HCT116 (cell line): ENCODE data around the gene CHL1. TPM values are rescaled to one million over a fixed set of nuclear protein-coding genes. Genes with fewer than 3 reads are reported as not detected.

Experiments used
- ATAC-seq: fragments of 200-7000 bp; cut with Tn5 transposase; 2 replicates; pipeline ENCODE4 v1.9.1; 2020; ENCODE audit warnings: mild to moderate bottlenecking, moderate library complexity
- BruUV-seq: library from RNA; stranded (reverse); fragments of 400-500 nt; replicated peaks from 2 replicates; lab custom pipeline; 2021; lab: Mats Ljungman, UMichigan
- CTCF ChIA-PET: fragments of 300-600 bp; sonication (Branson Sonifier 250); formaldehyde crosslinking; loops from one replicate; lab custom pipeline; 2021; ENCODE audit warnings: antibody characterized with exemption; lab: Charles Lee
- POLR2A ChIA-PET: fragments of 300-600, 350-600 bp; sonication (Branson Sonifier 250); formaldehyde crosslinking; loops from one replicate; lab custom pipeline; 2021; ENCODE audit warnings: antibody characterized with exemption; lab: Charles Lee
- RAD21 ChIA-PET, 2 experiments: fragments of 300-600 bp; sonication (Branson Sonifier 250); formaldehyde crosslinking; loops; one replicate each; lab custom pipeline; 2023; ENCODE audit warnings: low total read pairs in 2 of 2; ENCODE audit not compliant: uncharacterized antibody in 2 of 2, unreplicated experiment in 2 of 2, low non-redundant PET in 1 of 2; lab: Charles Lee
- DNase-seq: peaks from one replicate; pipeline ENCODE4 v3.0.0-alpha.2; 2010; ENCODE audit warnings: low read depth, low spot score
- H2AFZ ChIP-seq: fragments of 200-600 bp; shearing (Covaris generic), sonication (generic); 2 replicates; pipeline ENCODE4 v1.6.1; 2017; ENCODE audit warnings: low read depth, mixed run types, mixed read lengths, antibody characterized with exemption, low read length; ENCODE audit not compliant: poor library complexity, severe bottlenecking
- H3K27ac ChIP-seq: 2 replicates; pipeline ENCODE4 v1.5.1; 2012; ENCODE audit warnings: low read depth, low read length
- H3K27me3 ChIP-seq: fragments of 200-600 bp; sonication (generic); 2 replicates; pipeline ENCODE4 v1.6.1; 2016; ENCODE audit warnings: mixed run types, low read length, mixed read lengths; ENCODE audit not compliant: insufficient read depth
- H3K36me3 ChIP-seq, 2 experiments: fragments of 200-500 bp in 1 of 2; fragments of 200-600 bp in 1 of 2; sonication (Bioruptor generic) in 1 of 2; sonication (generic) in 1 of 2; 2 replicates each; pipeline versions ENCODE4 v1.5.1 to v1.6.1; 2014 to 2016; ENCODE audit warnings: low read length in 2 of 2, inconsistent platforms in 1 of 2, mixed read lengths in 1 of 2, mixed run types in 1 of 2; ENCODE audit not compliant: insufficient read depth in 2 of 2, control insufficient read depth in 1 of 2
- H3K4me1 ChIP-seq, 2 experiments: fragments of 200-600 bp in 1 of 2; sonication (generic) in 1 of 2; 2 replicates each; pipeline versions ENCODE4 v1.5.1 to v1.6.1; 2012 to 2017; ENCODE audit warnings: low read length in 2 of 2, inconsistent platforms in 1 of 2, mild to moderate bottlenecking in 1 of 2, mixed read lengths in 1 of 2, mixed run types in 1 of 2, moderate library complexity in 1 of 2; ENCODE audit not compliant: insufficient read depth in 2 of 2, control insufficient read depth in 1 of 2
- H3K4me2 ChIP-seq: fragments of 200-600 bp; sonication (generic); 2 replicates; pipeline ENCODE4 v1.6.1; 2017; ENCODE audit warnings: mixed run types, low read length, mixed read lengths
- H3K4me3 ChIP-seq, 2 experiments: fragments of 200-600 bp in 1 of 2; sonication (generic) in 1 of 2; replicated peaks in 1 of 2; 2 replicates each; pipeline ENCODE4 v1.5.1; 2011 to 2016; ENCODE audit warnings: low read length in 2 of 2, control low read depth in 1 of 2, low read depth in 1 of 2, mild to moderate bottlenecking in 1 of 2, mixed read lengths in 1 of 2, mixed run types in 1 of 2
- H3K79me2 ChIP-seq: fragments of 200-600 bp; sonication (generic); 2 replicates; pipeline ENCODE4 v1.6.1; 2017; ENCODE audit warnings: mild to moderate bottlenecking, mixed run types, low read length, moderate library complexity, mixed read lengths; ENCODE audit not compliant: insufficient read depth
- H3K9ac ChIP-seq: fragments of 200-600 bp; sonication (generic); 2 replicates; pipeline ENCODE4 v1.6.1; 2016; ENCODE audit warnings: low read length, mixed read lengths
- H3K9me2 ChIP-seq: fragments of 200-600 bp; sonication (generic), shearing (Covaris generic); 2 replicates; pipeline ENCODE4 v1.6.1; 2017; ENCODE audit warnings: mixed run types, mild to moderate bottlenecking, moderate library complexity; ENCODE audit not compliant: insufficient read depth
- H3K9me3 ChIP-seq, 2 experiments: fragments of 200-500 bp in 1 of 2; fragments of 200-600 bp in 1 of 2; sonication (Bioruptor generic) in 1 of 2; sonication (generic) in 1 of 2; 2 replicates each; pipeline ENCODE4 v1.6.1; 2014 to 2017; ENCODE audit warnings: low read length in 2 of 2, mixed read lengths in 2 of 2, inconsistent platforms in 1 of 2, low read depth in 1 of 2, mild to moderate bottlenecking in 1 of 2, mixed run types in 1 of 2, moderate library complexity in 1 of 2; ENCODE audit not compliant: control insufficient read depth in 1 of 2, insufficient read depth in 1 of 2
- H4K20me1 ChIP-seq: fragments of 200-600 bp; sonication (generic), shearing (Covaris generic); 2 replicates; pipeline ENCODE4 v1.6.1; 2017; ENCODE audit warnings: mixed run types, mild to moderate bottlenecking, moderate library complexity; ENCODE audit not compliant: insufficient read depth
- CBX3 ChIP-seq: IDR thresholded peaks from 2 replicates; pipeline ENCODE4 v1.6.1; 2012; ENCODE audit warnings: low read depth
- CTCF ChIP-seq, 3 experiments: fragments of 200-600 bp in 1 of 3; sonication (generic) in 1 of 3; IDR thresholded peaks in 2 of 3; conservative IDR thresholded peaks in 1 of 3; 2 replicates each; pipeline ENCODE4 v1.5.1; 2012 to 2017; ENCODE audit warnings: low read depth in 2 of 3, low read length in 2 of 3, antibody characterized with exemption in 1 of 3, borderline replicate concordance in 1 of 3, control low read depth in 1 of 3, mild to moderate bottlenecking in 1 of 3, mixed read lengths in 1 of 3, mixed run types in 1 of 3, moderate library complexity in 1 of 3; ENCODE audit not compliant: insufficient read depth in 1 of 3
- EGR1 ChIP-seq: IDR thresholded peaks from 2 replicates; pipeline ENCODE4 v1.6.1; 2012; ENCODE audit warnings: low read depth
- ELF1 ChIP-seq: IDR thresholded peaks from 2 replicates; pipeline ENCODE4 v1.6.1; 2012; ENCODE audit warnings: low read depth, borderline replicate concordance
- EZH2phosphoT487 ChIP-seq: fragments of 200-600 bp; IDR thresholded peaks from 2 replicates; pipeline ENCODE4 v1.6.1; 2018; ENCODE audit warnings: antibody characterized with exemption, borderline replicate concordance
- JUND ChIP-seq: IDR thresholded peaks from 2 replicates; pipeline ENCODE4 v1.6.1; 2012
- POLR2A ChIP-seq: IDR thresholded peaks from 2 replicates; pipeline ENCODE4 v1.7.0; 2011; ENCODE audit warnings: borderline replicate concordance; ENCODE audit not compliant: insufficient read depth, insufficient read length; ENCODE audit errors: extremely low read depth
- RAD21 ChIP-seq: IDR thresholded peaks from 2 replicates; pipeline ENCODE4 v1.6.1; 2012; ENCODE audit warnings: low read depth, mild to moderate bottlenecking
- SIN3A ChIP-seq: IDR thresholded peaks from 2 replicates; pipeline ENCODE4 v1.6.1; 2012; ENCODE audit warnings: low read depth
- SRF ChIP-seq: IDR thresholded peaks from 2 replicates; pipeline ENCODE4 v1.6.1; 2012; ENCODE audit warnings: low read depth
- TCF7L2 ChIP-seq: IDR thresholded peaks from 2 replicates; pipeline ENCODE4 v1.7.0; 2011; ENCODE audit warnings: borderline replicate concordance, inconsistent platforms; ENCODE audit not compliant: insufficient read depth, insufficient read length; ENCODE audit errors: extremely low read depth
- ZBTB33 ChIP-seq: IDR thresholded peaks from 2 replicates; pipeline ENCODE4 v1.6.1; 2011; ENCODE audit warnings: mild to moderate bottlenecking, low read length, moderate library complexity; ENCODE audit not compliant: insufficient replicate concordance; ENCODE audit errors: extremely low read depth
- ZFX ChIP-seq: fragments of 450-650 bp; IDR thresholded peaks from 2 replicates; pipeline ENCODE4 v1.6.1; 2017
- intact Hi-C: fragments of 100-400 bp; cut with micrococcal nuclease; formaldehyde crosslinking; loops from 2 replicates; pipeline ENCODE4 v1.10.0; 2022
- total RNA-seq: library from RNA; stranded (reverse); gene quantifications from one replicate; pipeline ENCODE4 v1.2.1, GENCODE V29; 2021; ENCODE audit not compliant: unreplicated experiment

The CHL1 gene
- total RNA-seq, 1 experiment from 2014 or later = not detected

- H3K36me3 ChIP-seq = no peaks in the 10 kb centered on the region
- no peak overlapping the region for H3K27ac ChIP-seq
- ChIA-PET RAD21 (no interaction called here), CTCF (no interaction called here), POLR2A (no interaction called here)
- DNase-seq = no peak
- no peak for ATAC-seq
- intact Hi-C loops = no loop called here
- H3K27me3 ChIP-seq = no peaks in the 10 kb centered on the region
- H3K79me2 ChIP-seq = no peaks in the 10 kb centered on the region
- H2AFZ ChIP-seq = no peak overlapping the region
- peaks cover 11 to 12% of the 10 kb centered on the region in 2 experiments; a peak in 2 of 4 replicates for H3K9me3 ChIP-seq
- H3K9me2 ChIP-seq = no peaks in the 10 kb centered on the region
- H3K4me2 ChIP-seq = no peak overlapping the region
- no peaks in the 10 kb centered on the region for H3K4me1 ChIP-seq
- TF ChIP-seq EZH2phosphoT487 = no peak
- no peak for TF ChIP-seq SIN3A
- TF ChIP-seq POLR2A = no peak
- no peak for TF ChIP-seq ZFX
- TF ChIP-seq ELF1 = no peak
- TF ChIP-seq SRF = no peak
- no peaks in the 10 kb centered on the region for H4K20me1 ChIP-seq
- no peak overlapping the region for H3K4me3 ChIP-seq
- no peak overlapping the region for H3K9ac ChIP-seq
- BruUV-seq = no TSS peak
Measured at GRCh38 chr3:263393-263792, 66.8 kb downstream of the CHL1 start.

- DNase-seq (no peak), ATAC-seq (no peak)
- ChIA-PET RAD21 (no interaction called here), POLR2A (no interaction called here), CTCF (no interaction called here)
- Histone ChIP-seq H3K27me3 (no peaks in the 10 kb centered on the region), H3K4me2 (no peak overlapping the region), H3K9me2 (no peaks in the 10 kb centered on the region), H3K4me1 (no peaks in the 10 kb centered on the region), H3K27ac (no peak overlapping the region), H2AFZ (no peak overlapping the region), H3K79me2 (no peaks in the 10 kb centered on the region), H3K9ac (no peak overlapping the region), H3K36me3 (no peaks in the 10 kb centered on the region), H3K9me3 (peaks cover 10 to 19% of the 10 kb centered on the region in 2 experiments; a peak in 2 of 4 replicates), H3K4me3 (no peak overlapping the region), H4K20me1 (no peaks in the 10 kb centered on the region)
- intact Hi-C loops = no loop called here
- no TSS peak for BruUV-seq
- no peak for TF ChIP-seq CTCF (IDR thresholded peaks at IDR 0.05 in 2 of 3, conservative IDR thresholded peaks at IDR 0.05 in 1 of 3; ENCODE audit: borderline replicate concordance in 1 of 3, insufficient read depth in 1 of 3, low read depth in 2 of 3, low read length in 2 of 3)
- no peak for TF ChIP-seq RAD21
- no peak for TF ChIP-seq CBX3
- no peak for TF ChIP-seq TCF7L2
- TF ChIP-seq EGR1 = no peak
- no peak for TF ChIP-seq JUND
- TF ChIP-seq ZBTB33 = no peak
Measured at GRCh38 chr3:264394-265156, 68.0 kb downstream of the CHL1 start.
